HS-5 (cell line): Measurements from ENCODE around the gene HMGXB3.

Experiments used
- DNase-seq: peaks from one replicate; pipeline ENCODE4 v3.0.0-alpha.2; 2012; ENCODE audit warnings: low read depth

The HMGXB3 gene

GRCh38 chr5:150092159-150092787 lies 91.7 kb downstream of the HMGXB3 start:
- DNase-seq: no peak

GRCh38 chr5:150097152-150097551 lies 96.6 kb downstream of the HMGXB3 start:
- no peak for DNase-seq

GRCh38 chr5:150101023-150101422 lies 100.5 kb downstream of the HMGXB3 start:
- DNase-seq: no peak
